Measurements from ENCODE around the gene PTPRJ.

Gene PTPRJ

GRCh38 chr11:48074425-48075181 is 94.2 kb downstream of the PTPRJ start:
- DNase-seq, result no peak

- DNase-seq, result no peak
Observed at GRCh38 chr11:48075637-48076036, 95.3 kb downstream of the PTPRJ start.

- no peak for DNase-seq
Observed at GRCh38 chr11:48077251-48077650, 96.9 kb downstream of the PTPRJ start.

- DNase-seq, result no peak
Observed at GRCh38 chr11:48078689-48079088, 98.3 kb downstream of the PTPRJ start.

- no peak for DNase-seq
Observed at GRCh38 chr11:48079596-48079995, 99.2 kb downstream of the PTPRJ start.

GRCh38 chr11:48080301-48080861 is 100.0 kb downstream of the PTPRJ start:
- DNase-seq, result no peak

GRCh38 chr11:48081151-48082010 is 101.0 kb downstream of the PTPRJ start:
- no peak for DNase-seq

GRCh38 chr11:48082771-48083170 is 102.4 kb downstream of the PTPRJ start:
- no peak for DNase-seq

- DNase-seq, result no peak
Observed at GRCh38 chr11:48083421-48083820, 103.1 kb downstream of the PTPRJ start.

- DNase-seq, result no peak
Observed at GRCh38 chr11:48085688-48086087, 105.3 kb downstream of the PTPRJ start.

GRCh38 chr11:48087422-48087821 is 107.1 kb downstream of the PTPRJ start:
- no peak for DNase-seq

- no peak for DNase-seq
Observed at GRCh38 chr11:48087974-48088681, 107.8 kb downstream of the PTPRJ start.

GRCh38 chr11:48088682-48089050 is 108.3 kb downstream of the PTPRJ start:
- no peak for DNase-seq

GRCh38 chr11:48090174-48090573 is 109.8 kb downstream of the PTPRJ start:
- DNase-seq, result no peak

GRCh38 chr11:48091426-48092102 is 111.2 kb downstream of the PTPRJ start:
- no peak for DNase-seq

GRCh38 chr11:48093323-48093722 is 113.0 kb downstream of the PTPRJ start:
- DNase-seq, result no peak

- DNase-seq, result no peak
Observed at GRCh38 chr11:48093795-48094642, 113.7 kb downstream of the PTPRJ start.

GRCh38 chr11:48094643-48095339 is 114.4 kb downstream of the PTPRJ start:
- DNase-seq, result no peak

- DNase-seq, result no peak
Observed at GRCh38 chr11:48095779-48096470, 115.6 kb downstream of the PTPRJ start.

Data from SIG-M5 (cell line).